MV-4-11 (cell line): ENCODE measurements around the gene CACNA1C.

Experiments
- DNase-seq: peaks from one replicate; lab custom pipeline; 2025; lab: John Stamatoyannopoulos, UW

Gene CACNA1C

GRCh38 chr12:2745655-2746054, 692.9 kb downstream of the CACNA1C start:
- no peak for DNase-seq
